GM23338 (cell line): ENCODE measurements around the gene BCAS3. TPM values are rescaled to one million over a fixed set of nuclear protein-coding genes. Genes with fewer than 3 reads are reported as not detected.

Source experiments
- ATAC-seq: fragments of 200-7000 bp; cut with Tn5 transposase; 3 replicates; pipeline ENCODE4 v1.9.1; 2020
- DNase-seq: peaks from one replicate; pipeline ENCODE4 v3.0.0-alpha.2; 2015; ENCODE audit warnings: low spot score
- H2AFZ ChIP-seq: fragments of 200-600 bp; sonication (generic); 2 replicates; pipeline ENCODE4 v1.8.0; 2016; ENCODE audit warnings: antibody characterized with exemption, mild to moderate bottlenecking, moderate library complexity
- H3F3A ChIP-seq: fragments of 200-600 bp; sonication (generic); replicated peaks from 2 replicates; pipeline ENCODE4 v1.8.0; 2017; ENCODE audit warnings: antibody characterized with exemption, mixed run types, low read depth
- H3K27ac ChIP-seq: fragments of 200-600 bp; sonication (generic); 2 replicates; pipeline ENCODE4 v1.6.1; 2016; ENCODE audit warnings: low read depth
- H3K27me3 ChIP-seq: fragments of 200-600 bp; sonication (generic); 2 replicates; pipeline ENCODE4 v1.8.0; 2016; ENCODE audit warnings: mild to moderate bottlenecking, mixed run types, moderate library complexity; ENCODE audit not compliant: insufficient read depth
- H3K36me3 ChIP-seq: fragments of 200-600 bp; sonication (generic); 2 replicates; pipeline ENCODE4 v1.8.0; 2016; ENCODE audit warnings: mild to moderate bottlenecking; ENCODE audit not compliant: insufficient read depth
- H3K4me1 ChIP-seq: fragments of 200-600 bp; sonication (generic); 2 replicates; pipeline ENCODE4 v1.8.0; 2016; ENCODE audit warnings: mild to moderate bottlenecking, moderate library complexity; ENCODE audit not compliant: insufficient read depth
- H3K4me2 ChIP-seq: fragments of 200-600 bp; sonication (generic); 2 replicates; pipeline ENCODE4 v1.7.1; 2017; ENCODE audit warnings: mixed run types
- H3K4me3 ChIP-seq: fragments of 200-600 bp; sonication (generic); 2 replicates; pipeline ENCODE4 v1.6.1; 2016; ENCODE audit warnings: mixed run types
- H3K79me2 ChIP-seq: fragments of 200-600 bp; sonication (generic); replicated peaks from 2 replicates; pipeline ENCODE4 v1.8.0; 2017; ENCODE audit warnings: mild to moderate bottlenecking; ENCODE audit not compliant: insufficient read depth
- H3K9me2 ChIP-seq: fragments of 200-600 bp; sonication (generic); 2 replicates; pipeline ENCODE4 v1.8.0; 2017; ENCODE audit not compliant: insufficient read depth
- H4K20me1 ChIP-seq: fragments of 200-600 bp; sonication (generic); replicated peaks from 2 replicates; pipeline ENCODE4 v1.8.0; 2017; ENCODE audit warnings: mild to moderate bottlenecking; ENCODE audit not compliant: insufficient read depth
- H3K27ac Mint-ChIP-seq: 2 replicates; pipeline ENCODE4 v1.8.0; 2020; ENCODE audit warnings: inconsistent platforms, mild to moderate bottlenecking, moderate library complexity, mixed read lengths
- H3K27me3 Mint-ChIP-seq: 3 replicates; pipeline ENCODE4 v1.8.0; 2022; ENCODE audit warnings: low read depth, mild to moderate bottlenecking, moderate library complexity, mixed read lengths, inconsistent platforms; ENCODE audit not compliant: insufficient read depth, poor library complexity
- H3K36me3 Mint-ChIP-seq: 3 replicates; pipeline ENCODE4 v1.8.0; 2021; ENCODE audit warnings: low read depth, mild to moderate bottlenecking, inconsistent platforms, moderate library complexity, mixed read lengths
- H3K4me1 Mint-ChIP-seq: 3 replicates; pipeline ENCODE4 v1.8.0; 2020; ENCODE audit warnings: mild to moderate bottlenecking, inconsistent platforms, mixed read lengths
- H3K4me3 Mint-ChIP-seq: 3 replicates; pipeline ENCODE4 v1.8.0; 2021; ENCODE audit warnings: moderate library complexity, mild to moderate bottlenecking, inconsistent platforms, mixed read lengths
- H3K9me3 Mint-ChIP-seq: 3 replicates; pipeline ENCODE4 v1.8.0; 2020; ENCODE audit warnings: moderate library complexity, mild to moderate bottlenecking, inconsistent platforms, mixed read lengths
- CREB1 ChIP-seq: fragments of 250-450 bp; sonication (Bioruptor Pico); IDR thresholded peaks from 2 replicates; pipeline ENCODE4 v1.5.0; 2020; ENCODE audit warnings: low read depth, mild to moderate bottlenecking, moderate library complexity
- EZH2 ChIP-seq: fragments of 200-600 bp; sonication (generic); IDR thresholded peaks from one replicate; pipeline ENCODE4 v1.8.0; 2017; ENCODE audit warnings: antibody characterized with exemption, mild to moderate bottlenecking, low read depth; ENCODE audit not compliant: unreplicated experiment
- EZH2phosphoT487 ChIP-seq: fragments of 200-600 bp; sonication (generic); IDR thresholded peaks from one replicate; pipeline ENCODE4 v1.8.1; 2018; ENCODE audit warnings: antibody characterized with exemption; ENCODE audit not compliant: unreplicated experiment
- JUNB ChIP-seq: IDR thresholded peaks from one replicate; pipeline ENCODE4 v1.6.1; 2016; ENCODE audit warnings: antibody characterized with exemption; ENCODE audit not compliant: unreplicated experiment
- NANOG ChIP-seq: IDR thresholded peaks from 2 replicates; pipeline ENCODE4 v1.6.1; 2016; ENCODE audit warnings: antibody characterized with exemption, borderline replicate concordance
- POLR2AphosphoS5 ChIP-seq: IDR thresholded peaks from 2 replicates; pipeline ENCODE4 v1.6.1; 2016; ENCODE audit warnings: antibody characterized with exemption, low read depth
- REST ChIP-seq: IDR thresholded peaks from one replicate; pipeline ENCODE4 v1.6.1; 2018; ENCODE audit warnings: antibody characterized with exemption; ENCODE audit not compliant: unreplicated experiment
- STAT1 ChIP-seq: IDR thresholded peaks from one replicate; pipeline ENCODE4 v1.6.1; 2016; ENCODE audit warnings: antibody characterized with exemption; ENCODE audit not compliant: unreplicated experiment
- ZNF114 ChIP-seq: fragments of 250-450 bp; sonication (Bioruptor Pico); IDR thresholded peaks from 2 replicates; pipeline ENCODE4 v1.5.0; 2020; ENCODE audit warnings: mild to moderate bottlenecking, moderate library complexity
- ZNF331 ChIP-seq: fragments of 250-450 bp; sonication (Bioruptor Pico); IDR thresholded peaks from 2 replicates; pipeline ENCODE4 v1.5.0; 2020; ENCODE audit warnings: low read depth, mild to moderate bottlenecking, moderate library complexity
- ZNF462 ChIP-seq: fragments of 250-450 bp; sonication (Bioruptor Pico); IDR thresholded peaks from 2 replicates; pipeline ENCODE4 v1.5.0; 2020; ENCODE audit warnings: mild to moderate bottlenecking, moderate library complexity
- polyA plus RNA-seq: library from polyadenylated mRNA; unstranded; fragments of >200 nt; fragmentation: Nextera tagmentation; extraction: Ambion mirVana; gene quantifications from 2 replicates; pipeline ENCODE4 v1.2.1, GENCODE V29; 2016
- total RNA-seq: library from RNA; depleted of rRNA; stranded (reverse); fragments of >200 nt; shearing (Covaris generic); gene quantifications from 2 replicates; pipeline ENCODE4 v1.2.3, GENCODE V29; 2014
- TF ChIP-seq, protein P1 (sequence below): IDR thresholded peaks from 2 replicates; pipeline ENCODE4 v1.6.1; 2016; ENCODE audit warnings: antibody characterized with exemption
- TF ChIP-seq, protein P2 (sequence below), 2 experiments: fragments of 200-600 bp in 1 of 2; sonication (generic) in 1 of 2; conservative IDR thresholded peaks; 2 replicates each; pipeline versions ENCODE4 v1.5.1 to v1.6.1; 2016 to 2017; ENCODE audit warnings: antibody characterized with exemption in 2 of 2, low read depth in 2 of 2, mild to moderate bottlenecking in 2 of 2, moderate library complexity in 1 of 2

BCAS3 gene
- total and polyA plus RNA-seq, 2 experiments from 2014 or later: 8.2 to 28.0 TPM

GRCh38 chr17:60832151-60832585, 154.5 kb downstream of the BCAS3 start:
- Mint-ChIP-seq H3K9me3 (no peaks in the 10 kb centered on the region), H3K36me3 (no peaks in the 10 kb centered on the region), H3K27ac (no peak overlapping the region), H3K27me3 (no peaks in the 10 kb centered on the region), H3K4me3 (no peak overlapping the region), H3K4me1 (no peaks in the 10 kb centered on the region)
- no peaks in the 10 kb centered on the region for H3K4me1 ChIP-seq
- ATAC-seq (no peak), DNase-seq (no peak)
- H3K9me2 ChIP-seq: no peaks in the 10 kb centered on the region
- H3K27me3 ChIP-seq: no peaks in the 10 kb centered on the region
- no peak overlapping the region for H2AFZ ChIP-seq
- no peaks in the 10 kb centered on the region for H3K79me2 ChIP-seq
- H3K4me3 ChIP-seq: no peak overlapping the region
- TF ChIP-seq ZNF462: no peak
- no peak for TF ChIP-seq NANOG
- no peak for TF ChIP-seq JUNB
- TF ChIP-seq POLR2AphosphoS5: no peak
- TF ChIP-seq ZNF331 (CRISPR knock-in tag): no peak
- no peak for TF ChIP-seq STAT1
- TF ChIP-seq EZH2: no peak
- no peak for TF ChIP-seq REST
- TF ChIP-seq, protein P1, sequence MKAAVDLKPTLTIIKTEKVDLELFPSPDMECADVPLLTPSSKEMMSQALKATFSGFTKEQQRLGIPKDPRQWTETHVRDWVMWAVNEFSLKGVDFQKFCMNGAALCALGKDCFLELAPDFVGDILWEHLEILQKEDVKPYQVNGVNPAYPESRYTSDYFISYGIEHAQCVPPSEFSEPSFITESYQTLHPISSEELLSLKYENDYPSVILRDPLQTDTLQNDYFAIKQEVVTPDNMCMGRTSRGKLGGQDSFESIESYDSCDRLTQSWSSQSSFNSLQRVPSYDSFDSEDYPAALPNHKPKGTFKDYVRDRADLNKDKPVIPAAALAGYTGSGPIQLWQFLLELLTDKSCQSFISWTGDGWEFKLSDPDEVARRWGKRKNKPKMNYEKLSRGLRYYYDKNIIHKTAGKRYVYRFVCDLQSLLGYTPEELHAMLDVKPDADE: no peak
- no peak for TF ChIP-seq EZH2phosphoT487
- TF ChIP-seq, protein P2, sequence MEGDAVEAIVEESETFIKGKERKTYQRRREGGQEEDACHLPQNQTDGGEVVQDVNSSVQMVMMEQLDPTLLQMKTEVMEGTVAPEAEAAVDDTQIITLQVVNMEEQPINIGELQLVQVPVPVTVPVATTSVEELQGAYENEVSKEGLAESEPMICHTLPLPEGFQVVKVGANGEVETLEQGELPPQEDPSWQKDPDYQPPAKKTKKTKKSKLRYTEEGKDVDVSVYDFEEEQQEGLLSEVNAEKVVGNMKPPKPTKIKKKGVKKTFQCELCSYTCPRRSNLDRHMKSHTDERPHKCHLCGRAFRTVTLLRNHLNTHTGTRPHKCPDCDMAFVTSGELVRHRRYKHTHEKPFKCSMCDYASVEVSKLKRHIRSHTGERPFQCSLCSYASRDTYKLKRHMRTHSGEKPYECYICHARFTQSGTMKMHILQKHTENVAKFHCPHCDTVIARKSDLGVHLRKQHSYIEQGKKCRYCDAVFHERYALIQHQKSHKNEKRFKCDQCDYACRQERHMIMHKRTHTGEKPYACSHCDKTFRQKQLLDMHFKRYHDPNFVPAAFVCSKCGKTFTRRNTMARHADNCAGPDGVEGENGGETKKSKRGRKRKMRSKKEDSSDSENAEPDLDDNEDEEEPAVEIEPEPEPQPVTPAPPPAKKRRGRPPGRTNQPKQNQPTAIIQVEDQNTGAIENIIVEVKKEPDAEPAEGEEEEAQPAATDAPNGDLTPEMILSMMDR (conservative IDR thresholded peaks at IDR 0.05; ENCODE audit: low read depth in 2 of 2): no peak
- no peak for TF ChIP-seq CREB1 (CRISPR knock-in tag)
- TF ChIP-seq ZNF114 (CRISPR knock-in tag): no peak
- no peaks in the 10 kb centered on the region for H3F3A ChIP-seq
- H3K27ac ChIP-seq: no peak overlapping the region
- no peak overlapping the region for H3K4me2 ChIP-seq
- H4K20me1 ChIP-seq: no peaks in the 10 kb centered on the region
- H3K36me3 ChIP-seq: no peaks in the 10 kb centered on the region
